IMR-90 (cell line): Measurements from ENCODE around the gene TMA16. TPM values are rescaled to one million over a fixed set of nuclear protein-coding genes. Genes with fewer than 3 reads are reported as not detected.

Experiments
- ATAC-seq: fragments of 200-7000 bp; cut with Tn5 transposase; 2 replicates; pipeline ENCODE4 v1.9.1; 2020; ENCODE audit warnings: low read depth, mild to moderate bottlenecking, moderate library complexity
- BruUV-seq: library from RNA; stranded (reverse); fragments of 400-500 nt; replicated peaks from 2 replicates; lab custom pipeline; 2021; lab: Mats Ljungman, UMichigan
- CTCF ChIA-PET: fragments of 300-600 bp; formaldehyde crosslinking; extraction: SDS; loops from one replicate; lab custom pipeline; 2021; ENCODE audit warnings: antibody characterized with exemption; lab: Yijun Ruan, JAX
- POLR2A ChIA-PET: fragments of 300-600 bp; sonication (Branson Sonifier 250); formaldehyde crosslinking; loops from one replicate; lab custom pipeline; 2022; ENCODE audit warnings: antibody characterized with exemption; ENCODE audit not compliant: unreplicated experiment; lab: Charles Lee
- DNase-seq: peaks from one replicate; pipeline ENCODE4 v3.0.0; 2013
- H2AFZ ChIP-seq: replicated peaks from 2 replicates; pipeline ENCODE3; 2013; ENCODE audit warnings: low read length, mild to moderate bottlenecking; ENCODE audit not compliant: poor library complexity
- H2AK5ac ChIP-seq: 2 replicates; pipeline ENCODE4 v1.6.1; 2013; ENCODE audit warnings: low read depth, low read length, inconsistent platforms
- H2AK9ac ChIP-seq: replicated peaks from 2 replicates; pipeline ENCODE3; 2013; ENCODE audit warnings: mild to moderate bottlenecking, low read depth, low read length, moderate library complexity; ENCODE audit not compliant: poor library complexity
- H2BK120ac ChIP-seq: 2 replicates; pipeline ENCODE4 v1.6.1; 2013; ENCODE audit warnings: low read depth, low read length, inconsistent platforms
- H2BK15ac ChIP-seq: 3 replicates; pipeline ENCODE4 v1.6.1; 2013; ENCODE audit warnings: low read depth, low read length, inconsistent platforms
- H2BK20ac ChIP-seq: 2 replicates; pipeline ENCODE4 v1.6.1; 2013; ENCODE audit warnings: low read depth, mild to moderate bottlenecking, inconsistent platforms, low read length, moderate library complexity
- H2BK5ac ChIP-seq: 2 replicates; pipeline ENCODE4 v1.6.1; 2013; ENCODE audit warnings: mild to moderate bottlenecking, low read depth, low read length, inconsistent platforms; ENCODE audit not compliant: poor library complexity, severe bottlenecking
- H3K14ac ChIP-seq: replicated peaks from 2 replicates; pipeline ENCODE4 v1.6.1; 2013; ENCODE audit warnings: low read depth, low read length, inconsistent platforms
- H3K18ac ChIP-seq: 2 replicates; pipeline ENCODE4 v1.6.1; 2013; ENCODE audit warnings: low read depth, low read length, control low read depth
- H3K23ac ChIP-seq: 2 replicates; pipeline ENCODE4 v1.6.1; 2013; ENCODE audit warnings: low read depth, low read length, inconsistent platforms
- H3K27ac ChIP-seq: 2 replicates; pipeline ENCODE4 v1.5.1; 2013; ENCODE audit warnings: mild to moderate bottlenecking, control low read depth, low read length; ENCODE audit not compliant: insufficient read depth
- H3K27me3 ChIP-seq: 2 replicates; pipeline ENCODE4 v1.6.1; 2013; ENCODE audit warnings: low read length; ENCODE audit not compliant: control insufficient read depth, insufficient read depth
- H3K36me3 ChIP-seq: 2 replicates; pipeline ENCODE4 v1.6.1; 2013; ENCODE audit warnings: low read length, mixed read lengths; ENCODE audit not compliant: control insufficient read depth, insufficient read depth
- H3K4ac ChIP-seq: 2 replicates; pipeline ENCODE4 v1.6.1; 2013; ENCODE audit warnings: low read depth, low read length, inconsistent platforms
- H3K4me1 ChIP-seq: 2 replicates; pipeline ENCODE4 v1.6.1; 2013; ENCODE audit warnings: low read length, mixed read lengths; ENCODE audit not compliant: control insufficient read depth, insufficient read depth
- H3K4me2 ChIP-seq: 2 replicates; pipeline ENCODE4 v1.6.1; 2013; ENCODE audit warnings: low read depth, mild to moderate bottlenecking, control low read depth, low read length, moderate library complexity
- H3K4me3 ChIP-seq: 2 replicates; pipeline ENCODE4 v1.5.1; 2013; ENCODE audit warnings: low read depth, mild to moderate bottlenecking, control low read depth, low read length, moderate library complexity; ENCODE audit not compliant: insufficient read depth
- H3K56ac ChIP-seq: 2 replicates; pipeline ENCODE4 v1.6.1; 2013; ENCODE audit warnings: low read length, inconsistent platforms; ENCODE audit not compliant: insufficient read depth; ENCODE audit errors: extremely low read depth
- H3K79me1 ChIP-seq, 2 experiments: 2 replicates each; pipeline ENCODE4 v1.6.1; 2013; ENCODE audit warnings: low read length in 2 of 2, inconsistent platforms in 1 of 2, low read depth in 1 of 2
- H3K9ac ChIP-seq: 2 replicates; pipeline ENCODE4 v1.6.1; 2013; ENCODE audit warnings: low read depth, low read length, control low read depth
- H3K9me1 ChIP-seq: 2 replicates; pipeline ENCODE4 v1.6.1; 2013; ENCODE audit warnings: low read length, inconsistent platforms; ENCODE audit not compliant: insufficient read depth
- H3K9me3 ChIP-seq: 2 replicates; pipeline ENCODE4 v1.6.1; 2013; ENCODE audit warnings: low read length; ENCODE audit not compliant: control insufficient read depth, insufficient read depth
- H4K20me1 ChIP-seq: 2 replicates; pipeline ENCODE4 v1.6.1; 2013; ENCODE audit warnings: low read length, inconsistent platforms; ENCODE audit not compliant: insufficient read depth
- H4K5ac ChIP-seq: 2 replicates; pipeline ENCODE4 v1.6.1; 2013; ENCODE audit warnings: mild to moderate bottlenecking, low read depth, low read length, control low read depth
- H4K8ac ChIP-seq, 2 experiments: 2 replicates each; pipeline ENCODE4 v1.6.1; 2013; ENCODE audit warnings: low read depth in 2 of 2, low read length in 2 of 2, control low read depth in 1 of 2, inconsistent platforms in 1 of 2
- H4K91ac ChIP-seq: 2 replicates; pipeline ENCODE4 v1.6.1; 2013; ENCODE audit warnings: low read depth, low read length, inconsistent platforms; ENCODE audit not compliant: insufficient read depth
- BHLHE40 ChIP-seq: fragments of 150-350 bp; IDR thresholded peaks from 2 replicates; pipeline ENCODE4 v1.6.1; 2016; ENCODE audit warnings: mild to moderate bottlenecking, low read depth, low read length
- CEBPB ChIP-seq: IDR thresholded peaks from 2 replicates; pipeline ENCODE4 v1.6.1; 2012; ENCODE audit warnings: low read depth, low read length, improper control_type of control experiment
- FOS ChIP-seq: fragments of 150-350 bp; IDR thresholded peaks from 2 replicates; pipeline ENCODE4 v1.6.1; 2016; ENCODE audit warnings: low read depth, low read length
- MAZ ChIP-seq: IDR thresholded peaks from 2 replicates; pipeline ENCODE4 v1.6.1; 2012; ENCODE audit warnings: low read depth, mild to moderate bottlenecking, low read length, improper control_type of control experiment, moderate library complexity, borderline replicate concordance
- POLR2A ChIP-seq: IDR thresholded peaks from 2 replicates; pipeline ENCODE4 v1.6.1; 2012; ENCODE audit warnings: mild to moderate bottlenecking, low read depth, low read length
- RAD21 ChIP-seq: IDR thresholded peaks from 2 replicates; pipeline ENCODE4 v1.6.1; 2012; ENCODE audit warnings: low read length, improper control_type of control experiment
- RCOR1 ChIP-seq: IDR thresholded peaks from 2 replicates; pipeline ENCODE4 v1.6.1; 2012; ENCODE audit warnings: mild to moderate bottlenecking, low read length, improper control_type of control experiment; ENCODE audit not compliant: insufficient replicate concordance
- RFX5 ChIP-seq: IDR thresholded peaks from 2 replicates; pipeline ENCODE4 v1.8.0; 2012; ENCODE audit warnings: low read depth, mild to moderate bottlenecking, low read length, moderate library complexity
- SMC3 ChIP-seq: fragments of 150-350 bp; IDR thresholded peaks from 2 replicates; pipeline ENCODE4 v1.6.1; 2016; ENCODE audit warnings: low read depth, mild to moderate bottlenecking, antibody characterized with exemption, low read length, moderate library complexity
- WGBS, 2 experiments: methylation state at CpG; one replicate each; pipeline versions ENCODE4 v1.1.5 to v1.1.7; 2013; ENCODE audit warnings: missing lambda C conversion rate in 2 of 2; ENCODE audit not compliant: insufficient read length in 1 of 2; ENCODE audit errors: extremely low coverage in 2 of 2; 5-methylcytosine and 5-hydroxymethylcytosine counted together
- dilution Hi-C: fragments of 300-500 bp; cut with HindIII; formaldehyde crosslinking; loops from one replicate; pipeline ENCODE4 v1.14.3; 2018; ENCODE audit warnings: low sequenced_read_pairs; ENCODE audit not compliant: unreplicated experiment
- in situ Hi-C: fragments of 300-500 bp; cut with MboI; formaldehyde crosslinking; loops from 3 replicates; pipeline ENCODE4 v1.14.3; 2019; ENCODE audit warnings: low sequenced_read_pairs, inconsistent platforms, mixed read lengths
- intact Hi-C: fragments of 100-400 bp; cut with micrococcal nuclease; formaldehyde crosslinking; loops from 2 replicates; pipeline ENCODE4 v1.10.0; 2022
- polyA plus RNA-seq, 3 experiments: library from polyadenylated mRNA; depleted of rRNA; stranded (reverse); fragments of >200 nt; gene quantifications; 2 replicates each; pipeline ENCODE4 v1.2.3, GENCODE V29; 2012; ENCODE audit warnings: low replicate concordance in 1 of 3
- total RNA-seq: library from RNA; depleted of rRNA; stranded (reverse); fragments of >200 nt; gene quantifications from 2 replicates; pipeline ENCODE4 v1.2.3, GENCODE V29; 2012
- TF ChIP-seq, protein P1 (sequence below): fragments of 150-350 bp; IDR thresholded peaks from 2 replicates; pipeline ENCODE4 v1.6.1; 2017; ENCODE audit warnings: mild to moderate bottlenecking, antibody characterized with exemption, low read length, low read depth

Gene TMA16
- total and polyA plus RNA-seq, 2 of the 4 experiments (the other 2 are of a cell fraction): 9.3 to 19.8 TPM

DNA sequence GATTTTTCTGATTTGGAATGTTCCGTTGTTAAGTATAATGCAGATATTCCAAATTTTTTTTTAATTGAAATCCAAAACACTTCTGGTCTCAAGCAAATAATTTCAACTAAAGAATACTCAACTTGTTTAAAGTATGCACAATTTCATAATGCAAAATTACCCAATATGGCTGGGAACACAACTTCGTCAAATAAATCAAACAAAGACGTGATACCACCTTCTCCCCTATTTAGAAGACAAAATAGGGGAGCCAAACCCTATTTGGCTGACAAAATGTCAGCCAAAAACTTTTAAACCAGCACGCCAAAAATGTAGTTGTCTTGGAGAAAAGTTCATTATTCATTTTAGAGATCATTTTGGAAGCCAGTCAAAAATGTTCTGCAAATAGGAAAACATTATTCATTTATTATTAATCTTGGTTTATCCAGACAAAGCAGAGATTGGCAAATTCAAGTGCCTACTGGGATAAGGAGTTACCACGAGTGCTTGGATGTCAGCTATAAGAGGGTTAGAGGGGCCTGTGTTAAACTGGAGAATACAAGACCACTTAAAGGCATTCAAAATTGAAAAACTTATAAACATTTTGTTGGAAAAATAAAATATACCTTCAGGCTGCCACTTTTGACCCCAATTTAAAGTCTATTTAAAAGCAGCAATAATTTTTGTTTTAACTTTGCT lies 17.6 kb upstream of the TMA16 start:
- H4K8ac ChIP-seq: no peak overlapping the region
- intact Hi-C loops: no loop called here
- POLR2A ChIA-PET: no interaction called here
- no peak overlapping the region for H2BK5ac ChIP-seq
- TF ChIP-seq RCOR1: no peak
- TF ChIP-seq POLR2A: no peak
- TF ChIP-seq FOS: no peak
- no peak for TF ChIP-seq CEBPB
- no peak for TF ChIP-seq RFX5
- TF ChIP-seq SMC3: no peak
- TF ChIP-seq RAD21: no peak
- TF ChIP-seq, protein P1, sequence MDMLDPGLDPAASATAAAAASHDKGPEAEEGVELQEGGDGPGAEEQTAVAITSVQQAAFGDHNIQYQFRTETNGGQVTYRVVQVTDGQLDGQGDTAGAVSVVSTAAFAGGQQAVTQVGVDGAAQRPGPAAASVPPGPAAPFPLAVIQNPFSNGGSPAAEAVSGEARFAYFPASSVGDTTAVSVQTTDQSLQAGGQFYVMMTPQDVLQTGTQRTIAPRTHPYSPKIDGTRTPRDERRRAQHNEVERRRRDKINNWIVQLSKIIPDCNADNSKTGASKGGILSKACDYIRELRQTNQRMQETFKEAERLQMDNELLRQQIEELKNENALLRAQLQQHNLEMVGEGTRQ: no peak
- TF ChIP-seq BHLHE40: no peak
- TF ChIP-seq MAZ: no peak
- no peak overlapping the region for H3K23ac ChIP-seq
- H3K79me1 ChIP-seq: no peaks in the 10 kb centered on the region
- no CpG with 5 or more reads among the region's 5 CpGs for WGBS, 2 experiments
- CTCF ChIA-PET: no interaction called here
- H3K56ac ChIP-seq: no peak overlapping the region
- H3K4me3 ChIP-seq: no peak overlapping the region
- no peak overlapping the region for H2BK120ac ChIP-seq
- H3K4ac ChIP-seq: no peak overlapping the region
- H3K4me2 ChIP-seq: no peak overlapping the region
- H2AK9ac ChIP-seq: no peak overlapping the region
- H3K14ac ChIP-seq: no peak overlapping the region
- no peak for ATAC-seq
- H3K27me3 ChIP-seq: peaks cover 5% of the 10 kb centered on the region
- no peak overlapping the region for H2BK20ac ChIP-seq
- no peak overlapping the region for H2BK15ac ChIP-seq
- H3K9me3 ChIP-seq: no peaks in the 10 kb centered on the region
- H3K18ac ChIP-seq: no peak overlapping the region
- H3K36me3 ChIP-seq: no peaks in the 10 kb centered on the region
- BruUV-seq: no TSS peak
- H3K9ac ChIP-seq: no peak overlapping the region
- no peak overlapping the region for H2AFZ ChIP-seq
- H3K4me1 ChIP-seq: no peaks in the 10 kb centered on the region
- no peaks in the 10 kb centered on the region for H4K20me1 ChIP-seq
- DNase-seq: no peak
- dilution Hi-C loops: no loop called here
- no peak overlapping the region for H4K91ac ChIP-seq
- in situ Hi-C loops: no loop called here
- no peak overlapping the region for H3K27ac ChIP-seq
- H4K5ac ChIP-seq: no peak overlapping the region
- H2AK5ac ChIP-seq: no peak overlapping the region
- H3K9me1 ChIP-seq: no peaks in the 10 kb centered on the region
